Left cardiac atrium (tissue), 4 donors: Measurements from ENCODE around the gene GBF1. TPM values are rescaled to one million over a fixed set of nuclear protein-coding genes. Genes with fewer than 3 reads are reported as not detected.
"Not testable (repeated sequence)": the region's sequence is repeated elsewhere in the genome, so short reads cannot be mapped to it uniquely, and the experiment has no call there.

Experiments
- ATAC-seq, 2 donors: fragments of 200-7000 bp; cut with Tn5 transposase; one replicate each; pipeline ENCODE4 v1.9.1; 2020; ENCODE audit warnings: mild to moderate bottlenecking in 2 of 2, moderate library complexity in 2 of 2
- DNase-seq: peaks from one replicate; pipeline ENCODE4 v3.0.0-alpha.2; 2020
- intact Hi-C, 2 donors: fragments of 100-400 bp; cut with DNase I; formaldehyde crosslinking; loops; one replicate each; pipeline versions ENCODE4 v1.14.1 to v1.15.1; 2022 to 2023
- long read RNA-seq: library from polyadenylated mRNA; unstranded; transcript quantifications from one replicate; pipeline ENCODE4 v2.0.0, GENCODE V29; 2021
- total RNA-seq, 2 donors: library from RNA; stranded (reverse); fragmentation: NEBNext Ultra II Directional; extraction: Animal tissue kit (Norgen Biotek cat#: 25700); gene quantifications; one replicate each; pipeline ENCODE4 v1.2.1, GENCODE V29; 2021
- donor health status: DM: no; HTN: yes; CAD: no.
- donor health status: DM: no; HTN: yes; CAD: no; lungs with severe emphysema.
- donor health status: DM: yes; HTN: yes; CAD: no.
- donor health status: Dilated cardiomyopathy.

Gene GBF1
- 10 to 100 TPM; 27.6 to 32.4 TPM for total RNA-seq
- long read RNA-seq, partial matches to known transcripts, result 12 of 19 reads
- long read RNA-seq, other reads (novel, unspliced or antisense), result 7 of 19 reads

GRCh38 chr10:102245082-102245931, at the start of gene GBF1:
Gene GBF1 (plus strand): TSS chr10:102245532. CDS start chr10:102258939, 13,407 bp downstream.
- peak; percentile 91 to 94 for ATAC-seq
- intact Hi-C loops, result loop anchor here in 1 of 2 donors (10.0 kb wide), 1 partner anchor 49 kb away; no protein-coding TSS in a partner anchor

GRCh38 chr10:102196893-102197292, 48.4 kb upstream of the GBF1 start:
- DNase-seq, result no peak
- intact Hi-C loops, result no loop called here
- no peak for ATAC-seq

More at GRCh38 chr10:102245082-102245931, at the start of gene GBF1:
- peak; percentile 93 for DNase-seq

- no peak for DNase-seq
- no peak for ATAC-seq
- intact Hi-C loops, result no loop called here
Measured at GRCh38 chr10:102198027-102198426, 47.3 kb upstream of the GBF1 start.

GRCh38 chr10:102200751-102201640, 44.3 kb upstream of the GBF1 start:
- no peak for DNase-seq
- intact Hi-C loops, result no loop called here
- no peak for ATAC-seq

- ATAC-seq, result no peak
- intact Hi-C loops, result no loop called here
Measured at GRCh38 chr10:102202386-102202785, 42.9 kb upstream of the GBF1 start.

GRCh38 chr10:102208311-102209035, 36.9 kb upstream of the GBF1 start:
- intact Hi-C loops, result no loop called here
- ATAC-seq, result peak; percentile 34 to 80
- DNase-seq, result no peak

More at GRCh38 chr10:102202386-102202785, 42.9 kb upstream of the GBF1 start:
- DNase-seq, result no peak

GRCh38 chr10:102211615-102212299, 33.6 kb upstream of the GBF1 start:
- intact Hi-C loops, result no loop called here
- ATAC-seq, result no peak
- DNase-seq, result no peak

- intact Hi-C loops, ATAC-seq, DNase-seq: not testable (repeated sequence)
Measured at GRCh38 chr10:102213599-102213998, 31.7 kb upstream of the GBF1 start.

GRCh38 chr10:102219370-102219769, 26.0 kb upstream of the GBF1 start:
- no peak for DNase-seq
- intact Hi-C loops, result no loop called here
- no peak for ATAC-seq

- DNase-seq (no peak), ATAC-seq (no peak)
- intact Hi-C loops, result loop anchor here in 1 of 2 donors (10.0 kb wide), 1 partner anchor 56 kb away; no protein-coding TSS in a partner anchor
Measured at GRCh38 chr10:102220612-102221011, 24.7 kb upstream of the GBF1 start.

- DNase-seq, result no peak
- no peak for ATAC-seq
- intact Hi-C loops, result loop anchor here in 1 of 2 donors (10.0 kb wide), 1 partner anchor 58 kb away; no protein-coding TSS in a partner anchor
Measured at GRCh38 chr10:102222797-102223196, 22.5 kb upstream of the GBF1 start.

GRCh38 chr10:102225646-102226541, 19.4 kb upstream of the GBF1 start, which contains the start of gene ELOVL3:
Gene ELOVL3 (plus strand): TSS chr10:102226299. CDS start chr10:102226549, 250 bp downstream.
- intact Hi-C loops, result loop anchor here (5.0 to 10.0 kb wide), 3 partner anchors 59 to 176 kb away; no protein-coding TSS in a partner anchor
- peak; percentile 96 for DNase-seq
- ATAC-seq, result peak; percentile 96 to 97

GRCh38 chr10:102226542-102226870, 18.8 kb upstream of the GBF1 start:
- no peak for ATAC-seq
- DNase-seq, result no peak
- intact Hi-C loops, result loop anchor here (5.0 to 10.0 kb wide), 3 partner anchors 59 to 176 kb away; no protein-coding TSS in a partner anchor

- intact Hi-C loops, result loop anchor here (5.0 to 10.0 kb wide), 3 partner anchors 60 to 175 kb away; no protein-coding TSS in a partner anchor
- DNase-seq, result no peak
Measured at GRCh38 chr10:102227050-102227449, 18.3 kb upstream of the GBF1 start.

GRCh38 chr10:102229810-102230263, 15.5 kb upstream of the GBF1 start:
- ATAC-seq, result peak; percentile 52 to 68
- peak; percentile 87 for DNase-seq

More at GRCh38 chr10:102227050-102227449, 18.3 kb upstream of the GBF1 start:
- ATAC-seq, result peak in 1 of 2 donors; percentile 11

GRCh38 chr10:102230264-102230860, 15.0 kb upstream of the GBF1 start:
- DNase-seq (peak; percentile 62), ATAC-seq (peak; percentile 29 to 52)
- intact Hi-C loops, result no loop called here

More at GRCh38 chr10:102229810-102230263, 15.5 kb upstream of the GBF1 start:
- intact Hi-C loops, result loop anchor here (2.0 to 10.0 kb wide), 5 partner anchors 63 to 172 kb away; no protein-coding TSS in a partner anchor
